Measurements from ENCODE around the gene YPEL2. TPM values are rescaled to one million over a fixed set of nuclear protein-coding genes. Genes with fewer than 3 reads are reported as not detected.
A peak's percentile ranks its signal among the peaks of the same experiment; 100 is the strongest.
"Not testable (repeated sequence)": the region's sequence is repeated elsewhere in the genome, so short reads cannot be mapped to it uniquely, and the experiment has no call there.

The YPEL2 gene
- total RNA-seq, 2 donors from 2014 or later, result 10.5 to 25.4 TPM

GRCh38 chr17:59391021-59391420, 59.6 kb downstream of the YPEL2 start:
- intact Hi-C loops (cut with DNase I), result no loop called here
- ATAC-seq, result no peak
- no peak for DNase-seq

DNA sequence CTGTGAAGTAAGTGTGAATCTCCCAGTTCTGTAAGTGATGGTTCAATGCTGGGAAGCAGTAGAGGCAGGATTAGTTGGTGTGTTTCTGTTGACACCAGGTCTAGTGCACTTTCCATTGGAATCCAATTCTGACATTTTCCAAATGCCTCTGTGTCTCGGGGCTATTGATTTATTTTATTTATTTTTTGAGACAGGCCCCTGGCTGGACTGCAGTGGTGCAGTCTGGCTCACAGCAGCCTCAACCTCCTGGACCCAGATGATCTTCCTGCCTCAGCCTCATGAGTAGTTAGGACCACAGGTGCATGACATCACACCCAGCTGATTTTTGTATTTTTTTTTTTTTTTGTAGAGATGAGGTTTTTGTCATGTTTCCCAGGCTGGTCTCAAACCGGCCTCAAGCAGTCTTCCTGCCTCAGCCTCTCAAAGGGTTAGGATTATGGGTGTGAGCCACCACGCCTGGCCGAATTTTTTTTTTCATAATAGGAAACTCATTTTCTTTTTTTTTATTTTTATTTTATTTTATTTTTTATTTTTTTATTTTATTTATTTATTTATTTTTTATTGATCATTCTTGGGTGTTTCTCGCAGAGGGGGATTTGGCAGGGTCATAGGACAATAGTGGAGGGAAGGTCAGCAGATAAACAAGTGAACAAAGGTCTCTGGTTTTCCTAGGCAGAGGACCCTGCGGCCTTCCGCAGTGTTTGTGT, 61.7 kb downstream of the YPEL2 start:
- ATAC-seq, result no peak
- intact Hi-C loops (cut with DNase I), result no loop called here
- no peak for DNase-seq

GRCh38 chr17:59393742-59394410, 62.4 kb downstream of the YPEL2 start:
- not testable (repeated sequence) for DNase-seq, ATAC-seq

DNA sequence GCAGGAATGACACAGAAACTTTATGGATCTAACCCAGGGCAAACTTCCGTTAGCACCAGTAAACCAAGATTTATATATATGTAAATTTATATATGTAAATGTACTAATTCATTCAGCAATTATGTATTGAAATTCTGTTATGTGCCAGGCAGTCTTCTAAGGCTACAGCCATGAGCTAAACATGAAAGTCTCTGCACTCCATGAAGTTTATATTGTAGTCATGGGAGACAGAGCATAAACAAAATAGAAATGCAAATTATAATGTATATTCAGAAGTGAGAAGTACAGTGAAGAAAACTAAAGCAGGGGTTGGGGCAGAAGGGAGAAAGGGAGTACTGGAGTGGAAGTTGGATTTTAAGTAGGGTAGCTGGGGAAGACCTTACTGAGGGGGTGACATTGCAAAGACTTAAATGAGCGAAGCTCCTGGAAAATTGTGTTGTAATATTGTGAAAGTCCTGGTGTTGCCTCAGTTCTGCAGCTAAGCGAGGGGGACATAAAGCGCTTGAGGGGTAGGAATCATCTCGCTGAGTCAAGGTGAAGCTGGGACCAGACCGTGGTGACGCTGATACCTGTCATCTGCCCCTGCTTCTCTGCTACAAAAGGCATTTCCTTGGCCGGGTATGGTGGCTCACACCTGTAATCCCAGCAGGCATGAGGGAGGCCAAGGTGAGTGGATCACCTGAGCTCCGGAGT, 64.8 kb downstream of the YPEL2 start:
- intact Hi-C loops (cut with DNase I), result no loop called here
- ATAC-seq, result no peak

More at GRCh38 chr17:59393742-59394410, 62.4 kb downstream of the YPEL2 start:
- intact Hi-C loops (cut with DNase I), result not testable (repeated sequence)

DNA sequence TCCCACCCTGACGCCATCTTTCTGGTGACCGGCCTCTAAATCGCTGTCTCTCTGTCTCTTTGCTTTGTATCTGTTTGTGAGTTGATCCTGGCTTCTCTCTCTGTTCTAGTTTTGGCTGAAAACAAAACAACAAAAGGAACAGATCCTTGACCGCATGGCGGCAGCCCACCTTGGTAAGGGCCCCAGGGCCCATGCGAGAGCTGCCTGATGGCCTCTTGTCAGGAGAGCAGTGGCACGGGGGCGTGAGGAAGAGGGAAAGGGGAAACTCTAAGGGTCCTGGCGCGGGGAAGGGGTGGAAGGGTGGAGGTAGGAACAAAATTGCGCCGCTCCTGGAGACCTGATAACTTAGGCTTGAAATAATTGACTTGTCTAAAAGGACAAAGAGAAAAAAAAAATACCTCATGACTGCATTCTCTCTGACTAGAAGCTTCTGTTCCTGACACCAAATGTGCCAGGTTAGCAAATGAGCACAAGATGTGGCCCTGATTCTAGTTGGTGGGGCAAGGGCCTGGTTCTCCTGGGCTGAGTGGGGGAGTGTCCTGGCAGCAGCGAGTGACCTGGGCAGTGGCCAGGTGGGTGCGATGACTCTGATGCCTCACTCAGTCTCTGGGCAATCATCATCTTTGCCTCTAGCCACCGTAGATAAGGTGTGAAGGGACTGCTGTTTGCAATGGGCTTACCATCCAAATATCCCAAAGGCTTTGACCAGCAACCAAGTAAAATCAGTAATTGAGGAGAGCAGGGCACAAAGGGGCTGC, 66.0 kb downstream of the YPEL2 start:
- ATAC-seq (peak in 1 of 2 donors; percentile 44), DNase-seq (no peak)
- intact Hi-C loops (cut with DNase I), result no loop called here

More for the DNA sequence above, 64.8 kb downstream of the YPEL2 start:
- no peak for DNase-seq

DNA sequence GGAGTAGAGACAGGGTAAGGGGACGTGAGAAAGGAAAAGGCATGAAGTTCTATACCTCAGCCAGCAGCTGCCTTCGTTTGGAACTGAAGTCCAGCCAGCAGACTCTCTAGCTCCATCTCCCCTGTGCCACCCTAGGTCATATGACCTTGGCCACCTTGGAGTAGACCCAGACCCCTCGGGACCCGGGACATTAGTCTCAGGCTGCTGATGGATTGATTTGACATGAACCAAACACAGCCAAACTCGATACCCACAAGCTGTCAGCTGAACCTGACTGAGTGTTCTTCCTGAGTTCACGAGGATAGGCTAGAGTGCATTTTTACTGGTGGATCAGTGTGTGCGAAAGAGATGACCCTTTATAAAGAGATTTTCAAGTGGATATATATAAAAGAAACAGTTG, 68.5 kb downstream of the YPEL2 start:
- ATAC-seq (peak in 1 of 2 donors; percentile 13), DNase-seq (no peak)
- intact Hi-C loops (cut with DNase I), result no loop called here

- intact Hi-C loops (cut with DNase I), result no loop called here
- no peak for ATAC-seq
- no peak for DNase-seq
These were observed 69.4 kb downstream of the YPEL2 start for GRCh38 chr17:59400858-59401257.

DNA sequence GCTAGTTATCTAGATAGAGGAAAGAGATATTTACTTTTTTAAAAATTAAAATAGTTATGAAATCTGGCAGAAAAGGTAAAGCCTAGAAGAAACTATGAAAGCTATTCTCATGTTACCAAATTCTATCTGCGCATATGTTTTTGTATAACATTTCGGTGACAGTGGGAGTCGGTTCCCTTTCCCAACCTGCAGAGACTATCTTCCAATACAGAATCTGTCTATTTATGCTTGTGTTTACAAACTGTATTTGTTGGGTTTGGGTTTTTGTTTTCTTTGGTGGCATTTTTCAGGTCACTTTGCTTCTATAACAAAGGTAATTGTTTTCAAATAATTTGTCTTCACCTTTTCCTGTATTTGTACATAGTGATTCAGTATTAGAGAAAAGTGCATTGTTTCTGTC, 69.8 kb downstream of the YPEL2 start:
- ATAC-seq, result no peak
- DNase-seq, result no peak

DNA sequence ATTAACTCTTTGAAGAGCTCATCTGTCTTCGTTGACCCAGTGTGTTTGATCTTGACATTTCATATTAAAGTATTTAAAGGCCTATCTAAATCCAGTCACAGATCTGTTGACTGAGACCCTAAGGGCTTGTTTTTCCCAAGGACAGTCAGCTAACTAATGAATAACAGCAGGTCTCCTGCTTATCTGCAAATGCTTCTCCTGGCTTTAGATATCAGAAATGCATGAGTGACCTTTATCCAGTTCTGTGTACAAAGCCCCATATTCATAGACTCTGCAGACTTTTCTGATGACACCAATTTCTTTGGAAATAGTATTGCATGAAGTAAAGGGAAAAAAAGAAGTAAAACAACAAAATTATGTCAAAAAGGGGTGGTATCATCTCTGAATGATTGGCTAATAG, 70.3 kb downstream of the YPEL2 start:
- intact Hi-C loops (cut with DNase I), result no loop called here
- no peak for ATAC-seq
- DNase-seq, result no peak

More for the DNA sequence above, 69.8 kb downstream of the YPEL2 start:
- intact Hi-C loops (cut with DNase I), result no loop called here

DNA sequence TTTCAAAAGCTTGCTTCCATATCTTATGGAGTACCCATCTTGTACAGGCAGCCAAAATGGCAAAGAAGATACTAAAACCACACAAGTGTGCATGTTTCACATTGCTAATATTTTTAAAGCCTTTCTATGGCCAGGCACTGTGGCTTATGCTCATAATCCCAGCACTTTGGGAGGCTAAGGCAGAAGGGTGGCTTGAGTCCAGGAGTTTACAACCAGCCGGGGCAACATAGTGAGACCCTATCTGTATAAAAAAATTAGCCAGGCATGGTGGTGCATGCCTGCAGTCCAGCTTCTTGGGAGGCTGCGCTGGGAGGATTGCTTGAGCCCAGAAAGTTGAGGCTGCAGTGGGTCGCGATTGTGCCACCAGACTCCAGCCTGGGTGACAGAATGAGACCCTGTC, 71.3 kb downstream of the YPEL2 start:
- DNase-seq (no peak), ATAC-seq (no peak)
- intact Hi-C loops (cut with DNase I), result no loop called here

DNA sequence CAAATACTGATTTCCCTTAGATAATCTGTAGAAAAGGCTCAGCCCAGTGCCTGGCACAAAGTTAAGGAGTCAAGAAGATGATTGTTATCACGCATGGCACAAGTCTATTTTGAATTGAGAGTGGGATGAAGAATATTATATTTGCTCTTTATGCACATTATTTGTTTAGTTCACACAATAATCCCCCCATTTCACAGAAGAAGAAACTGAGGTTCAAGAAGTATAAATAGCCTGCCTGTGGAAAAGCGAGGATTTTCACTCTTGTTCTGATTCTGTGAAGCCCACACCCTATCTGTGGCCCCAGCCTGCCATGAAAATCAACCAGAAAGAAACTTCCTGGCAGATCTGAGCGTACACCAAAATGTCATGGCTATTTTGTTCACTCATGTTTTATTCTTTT, 73.0 kb downstream of the YPEL2 start:
- intact Hi-C loops (cut with DNase I), result no loop called here
- no peak for DNase-seq
- no peak for ATAC-seq

GRCh38 chr17:59405944-59406705, 74.7 kb downstream of the YPEL2 start:
- intact Hi-C loops (cut with DNase I), result no loop called here
- ATAC-seq, result no peak
- DNase-seq, result no peak

GRCh38 chr17:59406808-59407381, 75.4 kb downstream of the YPEL2 start:
- intact Hi-C loops (cut with DNase I), result no loop called here
- ATAC-seq (peak; percentile 62 to 81), DNase-seq (no peak)

GRCh38 chr17:59409336-59410048, 78.0 kb downstream of the YPEL2 start:
- intact Hi-C loops (cut with DNase I), result no loop called here
- DNase-seq (no peak), ATAC-seq (no peak)

DNA sequence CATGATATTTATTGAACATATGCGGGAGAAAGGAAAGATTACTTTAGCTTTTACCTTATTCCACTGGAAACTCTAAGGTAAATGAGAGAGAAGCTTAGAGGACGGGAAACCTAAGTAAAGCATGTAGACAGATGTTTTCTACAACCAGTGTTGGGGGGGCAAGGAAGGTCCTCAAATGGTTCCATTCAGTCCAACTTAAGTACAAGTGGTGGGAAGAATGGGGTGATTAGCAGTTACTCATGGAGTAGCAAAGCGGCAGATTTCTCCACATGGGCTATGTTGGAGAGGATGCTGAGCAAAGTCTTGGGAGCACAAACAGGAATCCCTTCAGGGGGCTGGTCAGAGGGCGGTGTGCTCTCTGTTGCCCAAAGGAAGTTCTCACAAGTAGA, 78.6 kb downstream of the YPEL2 start:
- ATAC-seq (no peak), DNase-seq (no peak)
- intact Hi-C loops (cut with DNase I), result no loop called here

DNA sequence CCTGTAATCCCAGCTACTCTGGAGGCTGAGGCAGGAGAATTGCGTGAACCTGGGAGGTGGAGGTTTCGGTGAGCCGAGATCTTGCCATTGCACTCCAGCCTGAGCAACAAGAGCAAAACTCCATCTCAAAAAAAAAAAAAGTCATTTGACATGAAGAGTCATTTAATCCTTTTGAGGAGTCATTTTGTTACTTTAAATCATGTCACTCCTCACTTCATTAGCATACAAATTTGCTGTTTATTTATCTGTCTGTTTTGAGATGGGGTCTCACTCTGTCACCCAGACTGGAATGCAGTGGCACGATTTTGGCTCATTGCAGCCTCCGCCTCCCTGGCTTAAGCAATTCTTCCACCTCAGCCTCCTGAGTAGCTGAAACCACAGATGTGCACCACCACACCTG, 81.0 kb downstream of the YPEL2 start:
- intact Hi-C loops (cut with DNase I); ATAC-seq; DNase-seq: not testable (repeated sequence)

DNA sequence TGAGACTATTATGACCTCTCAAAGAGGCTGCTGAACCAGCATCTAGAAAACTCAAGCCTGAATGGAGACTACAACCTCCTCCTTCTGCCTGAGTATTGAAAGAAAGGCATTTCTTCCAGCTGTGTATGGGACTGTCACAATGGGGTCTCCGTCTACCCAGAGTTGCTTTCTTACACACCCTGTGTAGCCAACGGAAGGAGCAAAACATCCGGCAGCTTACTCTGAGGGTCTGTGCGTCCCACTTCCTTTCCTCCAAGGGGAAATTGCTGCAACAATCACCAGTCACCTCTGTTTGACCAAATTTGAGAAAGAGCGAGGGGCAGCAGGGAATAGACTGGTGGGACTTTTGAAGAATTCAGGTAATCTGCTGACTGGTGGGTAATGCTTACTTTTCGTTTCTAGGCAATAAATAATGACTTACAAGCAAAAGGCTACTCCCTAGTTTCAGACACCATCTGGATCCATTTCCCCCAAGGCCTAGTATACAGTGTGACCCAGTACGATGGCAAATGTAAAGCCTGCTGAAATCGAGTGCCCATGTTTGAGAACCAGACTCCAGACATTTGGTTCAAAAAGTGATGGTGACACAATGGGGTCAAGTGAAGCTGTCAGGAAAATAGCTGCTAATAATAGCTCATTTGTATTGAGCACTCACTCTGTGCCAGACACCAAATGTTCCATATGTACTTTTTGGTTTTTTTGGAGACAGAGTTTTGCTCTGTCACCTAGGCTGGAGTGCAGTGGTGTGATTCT, 81.7 kb downstream of the YPEL2 start:
- intact Hi-C loops (cut with DNase I), result no loop called here
- DNase-seq (no peak), ATAC-seq (no peak)
